CD4-positive, alpha-beta T cell (primary cell): ENCODE data around the gene FASLG. TPM values are rescaled to one million over a fixed set of nuclear protein-coding genes. Genes with fewer than 3 reads are reported as not detected.
A peak's percentile ranks its signal among the peaks of the same experiment; 100 is the strongest.

ENCODE experiments used
- ATAC-seq: fragments of 200-7000 bp; cut with Tn5 transposase; one replicate; pipeline ENCODE4 v1.10.0; 2022; ENCODE audit warnings: mild to moderate bottlenecking; ENCODE audit not compliant: poor library complexity
- CTCF ChIA-PET: fragments of 350-600 bp; sonication (Branson Sonifier 250); formaldehyde crosslinking; loops from one replicate; lab custom pipeline; 2021; ENCODE audit warnings: antibody characterized with exemption, inconsistent platforms; lab: Charles Lee
- POLR2A ChIA-PET: fragments of 350-600 bp; sonication (Branson Sonifier 250); formaldehyde crosslinking; loops from one replicate; lab custom pipeline; 2021; ENCODE audit warnings: antibody characterized with exemption, inconsistent platforms; lab: Charles Lee
- DNase-seq, 14 experiments: peaks; one replicate each; pipeline ENCODE4 v3.0.0-alpha.2; 2013 to 2020; ENCODE audit warnings: mixed read lengths in 2 of 14
- H3K27ac ChIP-seq, 2 donors: one replicate each; pipeline versions ENCODE4 v1.5.1 to v1.7.0; 2013; ENCODE audit warnings: low read length in 2 of 2, low read depth in 1 of 2, mild to moderate bottlenecking in 1 of 2
- H3K27me3 ChIP-seq, 2 experiments: 1 replicate in 1 of 2; 2 replicates in 1 of 2; pipeline versions ENCODE4 v1.6.1 to v1.7.0; 2013; ENCODE audit warnings: low read length in 2 of 2, control low read depth in 1 of 2, mild to moderate bottlenecking in 1 of 2, moderate library complexity in 1 of 2; ENCODE audit not compliant: insufficient read depth in 2 of 2, control insufficient read depth in 1 of 2
- H3K36me3 ChIP-seq: one replicate; pipeline ENCODE4 v1.6.1; 2013; ENCODE audit warnings: low read length, control low read depth; ENCODE audit not compliant: insufficient read depth
- H3K4me1 ChIP-seq: one replicate; pipeline ENCODE4 v1.6.1; 2013; ENCODE audit warnings: low read length, control low read depth; ENCODE audit not compliant: insufficient read depth
- H3K4me3 ChIP-seq: one replicate; pipeline ENCODE4 v1.5.1; 2013; ENCODE audit warnings: mild to moderate bottlenecking, low read length, moderate library complexity
- H3K9me3 ChIP-seq, 2 experiments: 1 replicate in 1 of 2; 2 replicates in 1 of 2; pipeline versions ENCODE4 v1.6.1 to v1.7.0; 2013; ENCODE audit warnings: low read length in 2 of 2, mild to moderate bottlenecking in 2 of 2, control low read depth in 1 of 2, moderate library complexity in 1 of 2; ENCODE audit not compliant: control insufficient read depth in 1 of 2, insufficient read depth in 1 of 2
- H3K27ac Mint-ChIP-seq: one replicate; pipeline ENCODE4 v1.8.0; 2020; ENCODE audit warnings: mixed read lengths
- H3K27me3 Mint-ChIP-seq: one replicate; pipeline ENCODE4 v1.8.0; 2021; ENCODE audit warnings: mixed read lengths
- H3K36me3 Mint-ChIP-seq: one replicate; pipeline ENCODE4 v1.8.0; 2021; ENCODE audit warnings: low read depth, mixed read lengths
- H3K4me1 Mint-ChIP-seq: one replicate; pipeline ENCODE4 v1.8.0; 2021; ENCODE audit warnings: low read depth, mixed read lengths
- H3K4me3 Mint-ChIP-seq: one replicate; pipeline ENCODE4 v1.8.0; 2020; ENCODE audit warnings: mild to moderate bottlenecking, mixed read lengths
- H3K9me3 Mint-ChIP-seq: one replicate; pipeline ENCODE4 v1.8.0; 2020; ENCODE audit warnings: mixed read lengths
- intact Hi-C, 2 experiments: fragments of 100-400 bp; cut with DNase I in 1 of 2; cut with micrococcal nuclease in 1 of 2; formaldehyde crosslinking; loops; one replicate each; pipeline versions ENCODE4 v1.15.1 to v1.9.0; 2023 to 2025; cut with DNase I, micrococcal nuclease
- total RNA-seq, 174 experiments: library from RNA in 2 of 174; stranded (reverse) in 2 of 174; gene quantifications; one replicate each; pipeline ENCODE4 v1.2.3 and lab custom pipeline; 2021 to 2026
- TF ChIP-seq, protein P1 (sequence below): fragments of 200-600 bp; IDR thresholded peaks from one replicate; pipeline ENCODE4 v1.8.0; 2022; ENCODE audit warnings: antibody characterized with exemption, mild to moderate bottlenecking

FASLG gene
- total RNA-seq, 2 experiments from 2014 or later, result 0.11 to 0.80 TPM

DNA sequence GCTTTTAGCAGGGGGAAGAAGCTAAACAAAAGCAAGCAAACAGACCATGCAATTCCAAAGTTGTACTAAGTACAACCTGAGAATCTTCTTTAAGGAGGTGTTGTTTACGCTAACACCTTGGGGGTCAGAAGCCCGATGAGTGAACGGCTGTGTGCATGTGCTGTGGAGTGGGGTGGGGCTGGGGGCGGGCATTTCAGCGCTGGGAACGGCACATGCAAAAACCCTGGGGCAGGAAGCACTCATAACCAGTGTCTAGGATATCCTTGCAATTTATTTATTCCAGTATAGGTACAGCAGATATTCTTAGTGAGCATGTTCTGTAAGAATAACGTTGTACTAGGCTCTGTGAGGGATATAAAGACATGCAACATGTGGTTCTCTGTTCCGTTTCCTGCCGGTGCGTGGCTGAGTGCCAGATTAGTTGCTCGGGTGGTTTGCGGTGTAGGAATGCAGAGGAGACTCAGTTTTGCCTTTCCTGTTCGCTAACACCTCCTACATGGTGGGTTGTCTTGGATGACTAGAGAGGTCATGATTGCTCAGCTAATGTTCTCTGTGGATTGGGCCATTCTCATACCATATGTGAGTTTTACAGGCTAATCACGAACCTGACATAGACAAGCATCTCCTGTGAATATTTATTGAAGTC, 3.7 kb downstream of the FASLG start:
- Mint-ChIP-seq H3K36me3 (no peaks in the 10 kb centered on the region), H3K4me1 (peaks cover 64% of the 10 kb centered on the region), H3K27ac (peak overlapping the region; percentile 36), H3K27me3 (no peaks in the 10 kb centered on the region), H3K9me3 (no peaks in the 10 kb centered on the region), H3K4me3 (peak overlapping the region; percentile 43)
- ChIA-PET POLR2A (interaction anchor here (1.1 to 2.0 kb wide), 7 partner anchors 8 to 1205 kb away, joined by 3 to 8 read pairs (median 4); partner anchors contain the start of genes GAS5, SUCO and ZBTB37), CTCF (interaction anchor here (1.2 to 1.7 kb wide), 2 partner anchors 55 to 57 kb away, joined by 4 to 7 read pairs; no protein-coding TSS in a partner anchor)
- Histone ChIP-seq H3K27me3 (no peaks in the 10 kb centered on the region), H3K4me3 (peak overlapping the region; percentile 60), H3K4me1 (peaks cover 49% of the 10 kb centered on the region), H3K27ac (peak overlapping the region in 1 of 2 donors; percentile 26), H3K9me3 (no peaks in the 10 kb centered on the region), H3K36me3 (peaks cover 20% of the 10 kb centered on the region)
- ATAC-seq, result peak; percentile 84
- intact Hi-C loops, result loop anchor here (1.0 to 5.0 kb wide), 6 partner anchors 23 to 212 kb away; no protein-coding TSS in a partner anchor
- peak; percentile 61 to 91 (median 80) for DNase-seq
- TF ChIP-seq, protein P1, sequence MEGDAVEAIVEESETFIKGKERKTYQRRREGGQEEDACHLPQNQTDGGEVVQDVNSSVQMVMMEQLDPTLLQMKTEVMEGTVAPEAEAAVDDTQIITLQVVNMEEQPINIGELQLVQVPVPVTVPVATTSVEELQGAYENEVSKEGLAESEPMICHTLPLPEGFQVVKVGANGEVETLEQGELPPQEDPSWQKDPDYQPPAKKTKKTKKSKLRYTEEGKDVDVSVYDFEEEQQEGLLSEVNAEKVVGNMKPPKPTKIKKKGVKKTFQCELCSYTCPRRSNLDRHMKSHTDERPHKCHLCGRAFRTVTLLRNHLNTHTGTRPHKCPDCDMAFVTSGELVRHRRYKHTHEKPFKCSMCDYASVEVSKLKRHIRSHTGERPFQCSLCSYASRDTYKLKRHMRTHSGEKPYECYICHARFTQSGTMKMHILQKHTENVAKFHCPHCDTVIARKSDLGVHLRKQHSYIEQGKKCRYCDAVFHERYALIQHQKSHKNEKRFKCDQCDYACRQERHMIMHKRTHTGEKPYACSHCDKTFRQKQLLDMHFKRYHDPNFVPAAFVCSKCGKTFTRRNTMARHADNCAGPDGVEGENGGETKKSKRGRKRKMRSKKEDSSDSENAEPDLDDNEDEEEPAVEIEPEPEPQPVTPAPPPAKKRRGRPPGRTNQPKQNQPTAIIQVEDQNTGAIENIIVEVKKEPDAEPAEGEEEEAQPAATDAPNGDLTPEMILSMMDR, result no peak

DNA sequence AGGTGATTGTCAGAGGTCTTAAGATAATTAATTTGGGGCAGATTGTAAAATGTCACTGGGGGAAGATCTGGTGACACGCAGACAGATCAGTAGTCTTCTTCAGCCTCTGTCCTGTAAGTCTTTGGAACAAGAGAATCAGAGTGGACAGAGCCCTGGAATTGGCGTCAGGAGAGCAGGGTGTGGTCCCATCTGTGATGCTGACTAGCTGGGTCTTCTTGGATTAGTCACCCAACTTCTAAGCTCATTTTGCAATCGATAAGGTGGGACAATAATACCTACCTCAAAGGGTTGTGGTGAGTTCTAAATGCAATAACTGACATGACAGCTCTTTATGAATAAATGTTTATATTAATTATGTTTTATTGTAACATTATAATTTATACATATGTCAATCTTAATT, 4.8 kb downstream of the FASLG start:
- H3K27ac Mint-ChIP-seq, result peak overlapping the region; percentile 36
- ChIA-PET CTCF (interaction anchor here (1.7 kb wide), 1 partner anchor 56 kb away, joined by 7 read pairs; no protein-coding TSS in a partner anchor), POLR2A (interaction anchor here (0.6 to 2.0 kb wide), 7 partner anchors 13 to 1204 kb away, joined by 3 to 7 read pairs (median 4); partner anchors contain the start of genes GAS5 and ZBTB37)
- Histone ChIP-seq H3K27ac (no peak overlapping the region), H3K9me3 (no peaks in the 10 kb centered on the region), H3K36me3 (peaks cover 20% of the 10 kb centered on the region), H3K4me3 (no peak overlapping the region), H3K27me3 (no peaks in the 10 kb centered on the region), H3K4me1 (peaks cover 39% of the 10 kb centered on the region)
- H3K36me3 Mint-ChIP-seq, result no peaks in the 10 kb centered on the region
- peaks cover 62% of the 10 kb centered on the region for H3K4me1 Mint-ChIP-seq
- H3K27me3 Mint-ChIP-seq, result no peaks in the 10 kb centered on the region
- no peaks in the 10 kb centered on the region for H3K9me3 Mint-ChIP-seq
- no peak for DNase-seq
- H3K4me3 Mint-ChIP-seq, result no peak overlapping the region
- intact Hi-C loops, result loop anchor here (2.0 to 5.0 kb wide), 4 partner anchors 34 to 55 kb away; no protein-coding TSS in a partner anchor
- TF ChIP-seq, protein P1, result no peak
- ATAC-seq, result no peak

DNA sequence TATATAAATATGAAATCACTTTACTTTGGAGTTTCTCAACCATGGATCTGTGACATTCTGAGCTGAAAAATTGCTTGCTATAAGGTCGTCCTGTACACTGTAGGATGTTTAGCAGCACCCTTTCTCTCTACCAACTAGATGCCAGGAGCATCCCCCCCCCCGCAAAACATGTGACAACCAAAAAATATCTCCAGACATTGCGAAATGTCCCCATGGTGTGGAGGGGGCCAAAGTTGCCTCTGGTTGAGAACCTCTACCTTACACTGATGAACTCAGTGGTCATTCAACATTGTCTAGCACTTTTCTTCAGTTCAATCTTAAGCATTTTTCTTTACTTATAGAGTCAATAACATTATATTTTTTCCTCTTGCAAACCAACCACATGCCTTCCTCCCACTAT, 9.2 kb downstream of the FASLG start:
- Mint-ChIP-seq H3K4me3 (no peak overlapping the region), H3K27ac (no peak overlapping the region), H3K4me1 (peaks cover 62% of the 10 kb centered on the region), H3K9me3 (no peaks in the 10 kb centered on the region), H3K27me3 (no peaks in the 10 kb centered on the region), H3K36me3 (no peaks in the 10 kb centered on the region)
- Histone ChIP-seq H3K9me3 (no peaks in the 10 kb centered on the region), H3K27me3 (no peaks in the 10 kb centered on the region), H3K27ac (no peak overlapping the region), H3K4me1 (peaks cover 24% of the 10 kb centered on the region), H3K36me3 (peaks cover 20% of the 10 kb centered on the region), H3K4me3 (no peak overlapping the region)
- ChIA-PET POLR2A (interaction anchor here (1.1 kb wide), 1 partner anchor 30 kb away, joined by 3 read pairs; no protein-coding TSS in a partner anchor), CTCF (interaction anchor here (1.7 kb wide), 1 partner anchor 52 kb away, joined by 5 read pairs; no protein-coding TSS in a partner anchor)
- no peak for DNase-seq
- intact Hi-C loops, result loop anchor here in 1 of 2 experiments (5.0 kb wide), 1 partner anchor 34 kb away; no protein-coding TSS in a partner anchor
- TF ChIP-seq, protein P1, result no peak
- no peak for ATAC-seq
